Measurements from ENCODE around the gene NOC3L.
A peak's percentile ranks its signal among the peaks of the same experiment; 100 is the strongest.
"Not testable (repeated sequence)": the region's sequence is repeated elsewhere in the genome, so short reads cannot be mapped to it uniquely, and the experiment has no call there.

NOC3L gene

DNA sequence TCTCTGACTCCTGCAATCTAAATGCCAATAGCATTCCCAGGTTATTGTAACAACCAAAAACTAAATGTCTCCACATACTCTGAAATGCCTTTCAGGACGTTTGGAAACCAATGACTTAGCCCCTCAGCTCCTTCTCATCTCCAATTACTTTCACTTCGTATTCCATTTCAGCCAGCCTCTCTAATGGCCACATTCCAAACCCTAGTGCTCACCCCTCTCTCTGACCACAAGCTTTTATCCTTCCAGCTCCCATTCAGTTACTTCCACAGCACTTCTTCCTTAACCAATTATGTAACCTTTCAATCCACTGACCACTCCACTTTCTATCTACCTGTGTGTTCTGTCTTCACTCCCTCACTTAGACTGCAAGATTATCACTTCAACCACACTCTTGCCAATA is 4.3 kb downstream of the NOC3L start:
- no peak for FAIRE-seq

DNA sequence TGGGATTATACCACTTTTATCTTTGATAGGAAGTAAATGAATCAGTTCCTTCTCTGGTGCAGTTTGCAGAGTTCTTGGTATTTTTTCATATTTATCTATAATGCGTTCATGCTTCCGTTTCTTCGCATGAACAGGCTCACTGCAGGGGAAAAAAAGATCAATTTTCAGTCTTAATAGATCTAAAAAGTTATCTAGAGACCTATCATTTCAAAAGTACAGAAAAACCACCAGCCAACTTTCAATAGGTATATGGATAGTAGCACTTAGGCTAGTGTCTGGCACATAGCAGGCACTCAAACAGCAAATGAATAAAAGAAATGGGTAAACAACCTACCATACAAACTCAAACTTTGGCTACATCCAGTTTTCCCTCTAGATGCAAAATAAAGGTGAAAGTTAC is 5.5 kb downstream of the NOC3L start:
- no peak for FAIRE-seq

DNA sequence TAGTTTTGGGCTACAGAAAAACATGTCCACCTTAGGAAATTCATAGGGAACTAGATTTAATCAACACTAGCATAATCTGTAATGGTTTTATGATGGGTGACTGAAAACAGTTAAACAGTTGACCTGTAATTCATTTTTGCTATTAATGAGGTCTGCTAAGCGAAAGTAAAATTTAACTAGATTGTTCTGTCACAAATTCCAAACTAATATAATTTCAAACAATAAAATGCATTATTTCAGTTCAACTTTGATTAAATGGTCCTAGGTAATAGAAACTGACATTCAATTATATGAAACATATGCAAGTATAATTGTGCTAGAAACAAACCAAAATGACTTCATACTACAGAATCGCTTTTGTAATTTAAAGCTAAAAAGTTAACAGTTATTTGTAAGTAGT is 6.9 kb downstream of the NOC3L start:
- FAIRE-seq = peak; percentile 69

DNA sequence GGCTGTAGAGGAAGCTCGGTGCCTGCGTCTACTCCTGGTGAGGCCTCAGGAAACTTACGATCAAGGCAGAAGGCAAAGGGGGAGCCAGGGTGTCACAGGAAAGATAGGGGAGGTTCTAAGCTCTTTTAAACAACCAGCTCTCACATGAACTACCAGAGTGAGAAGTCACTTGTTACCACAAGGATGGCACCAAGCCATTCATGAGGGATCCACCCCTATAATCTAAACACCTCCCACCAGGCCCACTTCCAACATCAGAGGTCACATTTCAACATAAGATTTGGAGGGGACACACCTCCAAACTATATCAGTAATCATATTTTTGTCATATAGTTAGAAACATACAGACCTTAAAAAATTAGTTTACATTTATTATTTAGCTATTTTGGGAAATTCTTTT is 9.4 kb downstream of the NOC3L start:
- no peak for FAIRE-seq

DNA sequence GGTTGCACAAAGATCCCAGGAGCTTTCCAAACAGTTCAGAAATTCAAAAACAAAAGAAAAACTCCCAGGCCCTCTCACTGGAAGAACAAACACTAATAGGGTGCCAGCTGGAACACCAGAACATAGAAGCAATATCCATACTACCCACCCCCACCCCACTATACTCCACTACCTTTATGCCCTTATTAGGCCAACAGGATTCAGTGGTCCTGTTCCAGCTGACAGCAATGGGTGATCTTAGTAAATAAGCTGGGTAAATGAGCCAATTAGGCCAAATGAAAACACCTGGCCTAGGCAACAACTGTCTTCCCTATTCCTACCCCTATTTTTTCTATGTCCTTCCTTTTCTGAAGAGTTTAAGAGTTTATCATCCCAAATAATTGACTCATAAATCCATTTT is 11.7 kb downstream of the NOC3L start:
- no peak for FAIRE-seq

DNA sequence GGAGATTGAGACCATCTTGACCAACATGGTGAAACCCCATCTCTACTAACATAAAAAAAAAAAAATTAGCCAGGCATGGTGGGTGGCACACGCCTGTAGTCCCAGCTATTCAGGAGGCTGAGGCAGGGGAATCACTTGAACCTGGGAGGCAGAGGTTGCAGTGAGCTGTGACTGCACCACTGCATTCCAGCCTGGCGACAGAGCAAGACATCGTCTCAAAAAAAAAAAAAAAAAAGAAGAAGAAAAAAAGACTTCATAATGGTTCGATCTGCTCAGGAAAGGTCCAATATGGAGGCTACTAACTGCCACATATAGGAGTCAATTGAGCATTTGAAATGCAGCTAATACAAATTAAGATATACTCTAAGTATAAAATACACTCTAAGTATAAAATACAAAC is 12.2 kb downstream of the NOC3L start:
- FAIRE-seq = not testable (repeated sequence)

DNA sequence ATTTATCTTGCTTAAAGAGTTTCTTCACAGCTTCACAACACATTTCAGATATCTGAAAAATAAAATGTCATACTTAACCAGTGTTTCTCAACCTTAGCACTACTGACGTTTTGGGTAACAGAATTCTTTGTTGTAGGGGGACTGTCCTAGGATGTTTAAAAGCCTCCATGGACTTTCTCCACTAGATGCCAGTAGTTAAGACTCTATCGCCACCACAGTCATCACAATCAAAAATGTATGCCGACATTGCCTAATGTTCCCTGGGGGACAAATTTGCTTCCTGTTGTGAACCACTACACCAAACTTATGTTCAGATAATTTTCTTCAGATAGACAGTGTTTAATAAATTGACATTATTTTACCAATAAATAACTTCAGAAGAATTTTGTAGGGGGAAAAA is 13.4 kb downstream of the NOC3L start:
- peak; percentile 42 for FAIRE-seq

DNA sequence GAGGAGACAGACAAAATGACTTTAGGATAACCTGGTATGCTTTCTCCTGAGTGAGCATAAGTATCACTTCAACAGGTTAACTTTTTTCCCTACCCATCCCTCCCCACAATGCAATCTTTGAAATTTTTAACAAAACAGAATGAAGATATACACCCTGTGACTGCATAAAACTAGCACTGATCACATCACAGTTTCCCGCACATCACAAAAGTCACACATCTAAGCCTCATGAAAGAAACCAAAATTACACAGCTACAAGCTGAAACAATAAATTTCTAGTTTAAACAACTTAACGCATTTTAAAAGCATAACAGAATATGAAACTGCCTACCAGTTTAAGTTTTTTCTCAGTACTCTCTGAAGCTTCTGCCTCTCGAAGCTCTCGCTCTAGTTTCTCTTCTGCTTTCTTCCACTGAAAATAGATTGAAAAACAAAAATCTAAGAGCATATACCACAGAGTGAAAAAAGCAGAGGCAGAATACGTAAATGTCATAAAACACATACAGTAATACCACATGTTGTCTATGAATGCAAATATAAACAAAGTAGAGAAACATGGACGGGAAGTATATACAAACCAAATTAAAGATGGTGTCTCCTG is 18.1 kb downstream of the NOC3L start:
- no peak for FAIRE-seq

DNA sequence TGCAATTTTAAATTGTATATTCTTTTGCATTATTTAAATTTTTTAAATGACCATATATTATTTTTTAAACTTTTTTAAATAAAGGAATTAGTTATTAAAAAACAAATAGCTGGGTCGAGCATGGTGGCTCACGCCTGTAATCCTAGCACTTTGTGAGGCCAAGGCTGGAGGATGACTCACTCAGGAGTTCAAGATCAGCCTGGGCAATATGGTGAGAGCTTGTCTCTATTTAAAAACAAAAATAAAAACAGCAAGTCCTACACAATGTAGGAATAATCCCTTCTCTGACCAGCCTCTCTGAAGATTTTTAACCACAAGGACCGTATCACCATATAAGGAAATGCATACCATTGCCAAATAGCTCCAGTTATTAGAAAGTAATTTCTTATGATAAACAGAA is 19.6 kb downstream of the NOC3L start:
- no peak for FAIRE-seq

DNA sequence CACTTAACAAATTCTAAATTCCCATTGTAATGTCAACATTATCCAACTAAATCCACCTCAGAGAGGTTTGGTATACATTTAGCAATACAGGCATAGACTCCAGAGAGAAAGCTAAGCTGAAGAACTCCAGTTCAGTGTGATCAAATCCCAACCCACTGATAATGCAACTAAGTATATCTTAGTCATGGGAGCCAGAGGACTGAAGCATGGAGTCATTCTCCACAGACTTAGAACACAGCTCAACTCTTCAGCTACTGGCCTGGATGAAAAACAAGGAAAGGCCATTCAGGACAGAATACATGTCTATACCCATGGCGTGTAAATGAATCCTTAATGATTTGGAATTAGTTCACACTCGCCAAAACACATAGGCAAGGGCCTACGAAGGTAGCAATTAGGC is 27.9 kb downstream of the NOC3L start:
- FAIRE-seq = no peak

DNA sequence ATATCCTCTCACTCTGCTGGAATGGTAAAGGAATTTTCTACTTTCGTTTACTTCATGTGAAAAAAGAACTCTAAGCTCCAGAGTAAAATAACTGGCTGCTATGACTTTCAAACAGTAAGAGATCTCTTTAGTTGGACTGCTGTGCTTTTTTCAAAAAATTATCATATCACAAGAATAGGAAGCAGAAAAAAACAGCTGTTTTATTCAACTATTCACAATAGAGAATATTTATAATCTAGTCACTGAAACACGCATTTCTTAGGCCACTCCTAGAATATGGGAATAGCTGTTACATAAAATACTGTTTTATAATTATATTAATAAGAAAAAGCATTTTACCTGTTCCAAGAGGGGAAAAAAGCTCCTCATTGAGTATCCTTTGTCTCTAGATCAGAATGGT is 29.7 kb downstream of the NOC3L start:
- FAIRE-seq = peak; percentile 30

DNA sequence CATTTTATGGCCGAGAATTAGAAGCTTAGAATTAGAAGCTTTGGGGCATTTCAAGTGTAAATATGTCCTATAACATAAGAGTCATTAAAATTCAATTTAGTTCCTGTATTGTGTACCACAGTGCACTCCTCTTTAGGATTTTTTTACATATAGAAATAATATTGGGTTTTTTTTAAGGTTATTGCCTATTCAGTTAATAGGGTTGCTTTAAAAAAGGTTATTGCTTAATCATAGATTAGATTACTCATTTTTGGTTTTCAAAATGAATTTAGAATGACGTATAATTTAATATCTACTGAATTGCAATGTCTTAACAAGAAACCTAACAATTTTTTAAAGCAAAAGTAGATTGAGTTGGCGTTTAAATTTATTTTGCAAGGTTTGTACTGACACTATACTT is 34.1 kb downstream of the NOC3L start:
- FAIRE-seq = peak; percentile 44

DNA sequence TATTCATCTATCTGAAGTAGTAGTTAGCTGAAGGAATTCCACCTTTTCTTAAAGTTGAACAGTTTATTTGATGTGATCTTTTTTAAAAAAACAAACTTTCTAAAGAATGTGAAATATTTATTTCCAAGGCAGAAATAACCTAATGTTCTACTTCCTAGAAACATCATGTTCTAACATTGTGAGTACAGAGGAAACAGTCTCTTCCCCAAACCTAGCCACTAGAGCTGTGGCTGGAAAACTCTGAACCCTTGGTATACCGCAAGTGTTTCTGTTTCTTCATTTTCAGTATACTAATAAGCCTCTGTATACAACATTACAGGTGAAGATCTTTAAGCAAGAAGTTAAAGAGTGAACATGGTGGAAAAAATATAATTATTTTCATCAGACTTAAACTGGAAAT is 35.1 kb downstream of the NOC3L start:
- FAIRE-seq = no peak

DNA sequence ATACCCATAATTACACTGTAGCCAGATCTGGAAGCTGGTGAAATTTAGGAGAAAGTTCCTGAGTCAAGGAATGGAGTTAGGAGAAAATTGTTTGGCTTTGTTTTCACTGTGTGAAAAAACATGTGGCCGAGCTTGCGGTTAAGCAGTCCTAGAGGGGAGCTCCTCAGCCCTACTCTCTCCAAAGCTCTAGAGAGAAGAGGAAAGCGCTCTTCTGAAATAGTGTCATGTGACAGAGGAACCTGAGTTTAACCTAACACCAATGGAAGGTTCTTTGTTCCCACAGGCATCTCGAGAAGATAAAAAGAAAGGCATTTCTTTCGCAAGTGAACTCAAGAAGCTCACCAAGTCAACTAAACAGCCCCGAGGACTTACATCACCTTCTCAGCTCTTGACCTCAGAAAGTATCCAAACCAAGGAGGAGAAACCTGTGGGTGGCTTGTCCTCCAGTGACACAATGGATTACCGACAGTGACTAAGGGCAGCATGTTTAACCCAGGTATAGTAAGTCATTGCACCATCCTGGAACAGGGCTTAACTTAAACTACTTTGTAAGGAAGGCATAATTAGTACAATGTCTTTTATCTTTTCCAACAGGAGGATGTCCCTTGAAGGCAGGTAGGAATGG is 38.0 kb downstream of the NOC3L start:
- no peak for FAIRE-seq

DNA sequence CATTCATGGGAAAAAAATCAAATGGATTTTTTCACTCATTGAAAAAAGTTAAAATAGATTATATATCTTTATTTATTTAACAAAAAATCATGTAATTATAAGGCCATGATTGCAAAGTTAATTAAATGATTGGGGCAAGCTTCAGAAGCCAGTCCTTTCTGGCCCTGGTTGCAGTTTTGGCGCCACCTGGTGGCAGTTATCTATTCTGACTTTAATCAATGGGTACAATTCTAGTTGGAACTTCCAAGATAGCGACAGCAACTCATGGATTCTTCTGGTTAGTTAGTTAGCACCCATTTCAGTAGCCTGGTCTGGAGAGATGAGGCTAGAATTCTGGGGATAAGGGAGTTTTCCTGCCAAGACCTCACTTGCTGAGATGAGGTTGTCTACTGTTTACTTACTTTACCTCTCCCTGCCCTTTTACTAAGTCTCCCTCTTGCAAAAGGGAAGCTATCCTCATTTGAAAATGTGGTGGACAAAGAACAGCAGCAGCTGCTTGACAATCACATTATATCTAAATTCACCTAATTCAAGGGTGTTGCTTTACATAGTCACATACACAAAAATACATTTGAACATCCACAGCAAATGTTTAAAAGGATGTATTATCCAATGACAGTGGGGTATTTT is 42.3 kb downstream of the NOC3L start:
- peak; percentile 89 for FAIRE-seq

DNA sequence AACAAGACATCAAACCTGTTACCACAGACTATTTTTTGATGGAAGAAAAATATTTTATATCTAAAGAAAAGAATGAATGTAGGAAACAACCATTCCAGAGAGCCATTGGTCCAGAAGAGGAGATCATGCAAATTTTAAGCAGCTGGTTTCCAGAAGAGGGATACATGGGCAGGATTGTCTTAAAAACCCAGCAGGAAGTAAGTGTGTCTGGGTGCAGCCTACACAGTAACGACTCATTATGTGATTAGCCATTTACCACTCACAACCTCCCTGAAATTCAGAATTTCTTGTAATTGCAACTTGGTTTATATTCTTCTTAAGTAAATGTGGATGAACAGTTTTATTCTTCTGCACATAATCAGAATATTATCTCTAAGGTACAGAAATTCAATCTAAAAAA is 46.2 kb downstream of the NOC3L start:
- no peak for FAIRE-seq

DNA sequence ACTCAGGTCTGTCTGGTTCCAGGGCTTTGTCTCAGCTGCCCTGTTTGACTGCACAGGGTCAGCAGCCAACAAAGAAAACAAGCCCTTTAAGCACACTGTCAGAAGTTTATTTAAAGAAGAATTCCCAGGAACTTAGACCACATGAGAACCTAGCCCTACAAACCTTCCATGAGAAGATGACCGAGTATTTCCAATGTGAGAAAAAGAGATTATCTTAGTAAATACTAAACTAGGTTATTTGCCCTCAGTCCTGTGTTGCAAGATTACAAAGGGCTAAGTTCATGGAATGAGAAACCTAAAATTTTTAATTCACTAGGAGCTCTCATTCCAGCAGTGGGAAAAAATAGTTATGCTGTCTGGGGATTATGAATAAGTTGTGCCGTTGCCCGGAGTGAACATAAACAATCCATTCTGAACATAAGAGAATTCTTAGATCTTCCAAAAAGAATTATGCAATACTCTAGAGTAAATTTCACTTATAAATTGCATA is 46.7 kb downstream of the NOC3L start:
- FAIRE-seq = no peak

DNA sequence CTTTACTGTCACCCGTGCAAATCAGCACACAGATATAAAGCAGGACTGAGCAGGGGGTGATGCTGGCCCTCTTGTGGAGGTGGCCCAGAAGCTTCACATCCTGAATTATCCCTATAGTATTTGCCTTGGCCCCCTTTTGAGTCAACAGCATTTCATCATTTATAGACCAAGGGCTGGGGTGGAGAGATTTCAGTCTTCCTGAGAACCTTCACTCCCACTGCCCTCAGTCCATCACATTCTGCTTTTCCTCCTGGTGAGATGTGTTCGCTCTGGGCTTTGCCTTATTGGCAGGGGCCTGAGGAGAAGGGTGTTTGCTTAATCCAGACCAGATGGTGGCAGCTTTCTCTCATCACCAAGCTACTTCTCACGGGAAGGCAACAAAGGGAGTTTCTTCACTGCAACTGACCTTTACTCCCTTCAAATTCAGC is 47.7 kb downstream of the NOC3L start:
- FAIRE-seq = no peak

DNA sequence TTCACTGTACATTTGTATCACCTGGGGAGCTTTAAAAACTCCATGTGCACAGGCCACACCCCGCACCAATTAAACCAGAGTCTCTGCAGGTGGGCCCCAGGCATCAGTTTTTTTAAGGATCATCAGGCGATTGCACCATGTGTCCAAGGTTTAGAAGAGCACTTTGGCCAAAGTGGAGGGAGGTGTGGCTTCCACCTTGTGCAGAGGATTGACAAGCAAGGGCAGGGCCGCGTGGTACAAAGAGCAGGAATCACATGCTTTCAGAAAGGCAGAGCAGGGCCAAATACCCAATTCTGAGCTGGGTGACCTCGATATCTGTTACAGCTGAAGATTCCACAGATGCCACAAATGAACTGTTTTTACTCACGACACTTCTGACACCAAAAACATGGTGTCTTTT is 52.4 kb downstream of the NOC3L start:
- FAIRE-seq = no peak

DNA sequence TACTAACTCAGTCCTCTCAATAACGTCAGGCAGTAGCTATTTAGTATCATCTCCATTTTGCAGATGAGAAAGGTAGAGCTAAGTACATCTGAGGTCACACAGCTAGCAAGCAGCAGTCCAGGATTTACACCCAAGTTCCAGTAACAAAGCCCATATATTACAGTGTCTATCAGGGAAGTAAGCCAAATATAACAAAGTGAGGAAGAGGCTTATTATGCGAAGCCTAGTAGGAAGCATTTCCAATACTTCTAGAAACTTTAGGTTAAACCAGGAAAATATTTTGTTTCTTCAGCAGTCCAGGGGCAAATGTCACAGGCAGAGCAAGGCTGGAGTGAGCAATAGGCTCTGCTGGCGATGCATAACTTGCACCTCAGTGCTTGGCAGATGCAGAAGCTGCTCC is 53.9 kb downstream of the NOC3L start:
- no peak for FAIRE-seq

DNA sequence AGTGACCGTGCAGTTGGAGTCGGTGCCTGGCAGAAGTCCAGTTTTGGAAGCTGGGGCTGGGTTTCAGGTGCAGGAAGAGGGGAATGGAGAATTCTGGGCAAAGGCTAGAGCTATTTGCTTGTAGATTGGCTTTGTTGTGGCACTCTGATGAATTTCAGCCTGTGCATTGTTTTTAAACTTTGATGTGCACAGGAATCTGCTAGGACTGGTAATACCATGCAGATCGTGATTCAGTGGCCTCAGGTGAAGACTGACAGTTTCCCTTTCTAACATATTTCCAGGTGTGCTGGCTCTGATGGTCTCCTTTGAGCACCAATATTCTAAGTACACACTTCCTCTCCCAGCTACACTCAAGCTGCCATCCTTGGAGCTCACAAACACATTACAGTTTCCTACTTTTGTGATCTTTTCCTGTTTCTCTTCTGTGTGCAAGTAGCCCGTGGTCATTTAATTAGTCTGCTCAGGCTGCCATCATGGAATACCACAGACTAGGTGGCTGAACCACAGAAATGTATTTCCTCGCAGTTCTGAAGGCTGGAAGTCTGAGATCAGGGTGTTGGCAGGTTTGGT is 55.6 kb downstream of the NOC3L start:
- FAIRE-seq = no peak

DNA sequence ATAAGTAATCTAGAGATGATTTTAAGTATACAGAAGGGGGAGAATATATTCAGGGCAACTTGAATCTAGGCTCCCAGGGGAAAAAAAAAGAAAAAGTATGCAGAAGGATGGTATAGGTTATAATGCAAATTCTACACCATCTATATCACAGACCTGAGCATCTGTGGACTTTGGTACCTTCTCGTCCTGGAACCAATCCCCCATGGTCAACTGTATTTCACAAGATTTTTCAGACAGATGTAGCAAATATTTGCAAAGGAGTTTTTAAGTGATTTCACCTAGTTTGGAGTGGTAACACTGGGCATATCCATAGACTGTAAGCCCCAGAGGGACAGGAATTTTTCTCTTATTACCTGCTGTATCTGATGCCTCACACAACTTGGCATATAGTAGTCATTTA is 58.8 kb downstream of the NOC3L start:
- FAIRE-seq = no peak

DNA sequence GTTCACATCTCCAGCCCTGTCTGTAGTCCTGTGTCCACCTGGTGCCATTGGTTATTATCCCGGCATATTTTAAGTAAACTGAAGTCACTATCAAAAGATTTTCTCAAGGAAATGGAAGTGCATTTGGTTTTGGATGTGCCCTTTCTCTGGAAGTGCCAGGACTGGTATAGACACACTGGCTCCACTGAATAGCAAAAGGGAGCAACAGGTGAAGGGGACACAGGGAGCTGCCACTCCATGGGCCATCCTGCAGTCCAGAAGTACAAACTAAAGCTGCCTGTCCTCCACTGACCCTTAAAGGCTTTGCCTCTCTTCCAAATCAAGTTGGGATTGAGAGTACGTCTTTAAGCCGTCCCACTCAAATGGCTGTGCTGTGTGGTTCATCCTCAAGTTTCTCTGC is 62.7 kb downstream of the NOC3L start:
- FAIRE-seq = no peak

DNA sequence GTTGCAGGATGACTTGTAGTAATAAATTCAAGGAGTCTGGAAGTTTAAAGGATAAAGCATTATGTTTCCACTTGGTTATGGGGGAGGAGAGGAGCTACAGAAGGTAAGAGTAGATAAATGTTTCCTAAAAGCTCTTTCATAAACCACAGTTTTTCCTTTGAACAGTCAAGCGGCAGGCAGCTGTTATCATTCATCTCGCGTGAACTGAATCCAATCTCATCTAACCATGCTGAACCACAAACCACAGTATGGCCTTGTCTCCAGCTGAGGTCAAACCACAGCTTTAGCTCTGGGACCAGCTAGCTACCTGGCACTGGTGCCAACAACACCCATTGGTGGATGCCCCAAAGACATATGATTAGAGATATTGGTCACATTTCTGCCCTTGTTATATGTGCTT is 63.3 kb downstream of the NOC3L start:
- FAIRE-seq = no peak

Measured in G401.6 (cell line).